Measurements from ENCODE around the gene PRRG3. TPM values are rescaled to one million over a fixed set of nuclear protein-coding genes. Genes with fewer than 3 reads are reported as not detected.
A peak's percentile ranks its signal among the peaks of the same experiment; 100 is the strongest.

Gene PRRG3
- total RNA-seq, 6 donors from 2014 or later, result 0.20 to 4.1 (median 0.21) TPM; not detected in 2

- 39 to 43% methylated on average over 3 to 4 of the region's 4 CpGs for WGBS, 2 donors
- peak; percentile 42 to 54 for ATAC-seq (ENCODE audit: low FRiP score in 2 of 2)
- Histone ChIP-seq H3K27ac (no peak overlapping the region), H3K9me3 (no peaks in the 10 kb centered on the region), H3K27me3 (no peaks in the 10 kb centered on the region), H3K36me3 (no peaks in the 10 kb centered on the region), H3K4me3 (no peak overlapping the region), H3K4me1 (no peaks in the 10 kb centered on the region)
- DNase-seq, result no peak
- TF ChIP-seq CTCF (IDR thresholded peaks at IDR 0.05), result peak; percentile 42 to 71 (median 55)
- no peak for TF ChIP-seq POLR2AphosphoS5 (IDR thresholded peaks at IDR 0.05)
Measured at GRCh38 chrX:151680805-151681204, 14.5 kb upstream of the PRRG3 start.

- Histone ChIP-seq H3K9me3 (no peaks in the 10 kb centered on the region), H3K36me3 (no peaks in the 10 kb centered on the region), H3K4me1 (no peaks in the 10 kb centered on the region), H3K27me3 (no peaks in the 10 kb centered on the region), H3K4me3 (no peak overlapping the region), H3K27ac (no peak overlapping the region)
- TF ChIP-seq CTCF (IDR thresholded peaks at IDR 0.05) (no peak), POLR2A (IDR thresholded peaks at IDR 0.05) (no peak), POLR2AphosphoS5 (IDR thresholded peaks at IDR 0.05) (no peak), EP300 (IDR thresholded peaks at IDR 0.05) (no peak)
- ATAC-seq (ENCODE audit: low FRiP score in 2 of 2), result no peak
- no peak for DNase-seq
Measured at GRCh38 chrX:151687635-151688034, 7.6 kb upstream of the PRRG3 start.

- no peaks in the 10 kb centered on the region for H3K4me1 ChIP-seq
- ATAC-seq (ENCODE audit: low FRiP score in 2 of 2) (no peak), DNase-seq (no peak)
- H3K9me3 ChIP-seq, result no peaks in the 10 kb centered on the region
- H3K27ac ChIP-seq, result no peak overlapping the region
- TF ChIP-seq CTCF (IDR thresholded peaks at IDR 0.05) (no peak), POLR2AphosphoS5 (IDR thresholded peaks at IDR 0.05) (no peak), EP300 (IDR thresholded peaks at IDR 0.05) (no peak), POLR2A (IDR thresholded peaks at IDR 0.05) (no peak)
- no peaks in the 10 kb centered on the region for H3K27me3 ChIP-seq
- no peak overlapping the region for H3K4me3 ChIP-seq
- H3K36me3 ChIP-seq, result no peaks in the 10 kb centered on the region
Measured at GRCh38 chrX:151688695-151689094, 6.6 kb upstream of the PRRG3 start.

- ATAC-seq (ENCODE audit: low FRiP score in 2 of 2), result no peak
- Histone ChIP-seq H3K36me3 (no peaks in the 10 kb centered on the region), H3K4me1 (peaks cover 0 to 10% (median 0%) of the 10 kb centered on the region in 4 donors), H3K9me3 (no peaks in the 10 kb centered on the region), H3K27ac (no peak overlapping the region), H3K27me3 (peaks cover 0 to 5% (median 0%) of the 10 kb centered on the region in 4 donors), H3K4me3 (no peak overlapping the region)
- WGBS, 2 donors, result 88 to 92% methylated on average over 2 to 6 of the region's 6 CpGs
- peak in 1 of 2 donors; percentile 16 for DNase-seq
- TF ChIP-seq POLR2AphosphoS5 (IDR thresholded peaks at IDR 0.05) (no peak), CTCF (IDR thresholded peaks at IDR 0.05) (no peak), EP300 (IDR thresholded peaks at IDR 0.05) (no peak), POLR2A (IDR thresholded peaks at IDR 0.05) (no peak)
Measured at GRCh38 chrX:151692825-151693224, 2.4 kb upstream of the PRRG3 start.

- TF ChIP-seq EP300 (IDR thresholded peaks at IDR 0.05) (no peak), POLR2AphosphoS5 (IDR thresholded peaks at IDR 0.05) (no peak), CTCF (IDR thresholded peaks at IDR 0.05) (no peak), POLR2A (IDR thresholded peaks at IDR 0.05) (no peak)
- Histone ChIP-seq H3K4me3 (no peak overlapping the region), H3K36me3 (no peaks in the 10 kb centered on the region), H3K27me3 (peaks cover 0 to 5% (median 0%) of the 10 kb centered on the region in 4 donors), H3K9me3 (no peaks in the 10 kb centered on the region), H3K4me1 (peaks cover 0 to 10% (median 0%) of the 10 kb centered on the region in 4 donors), H3K27ac (no peak overlapping the region)
- no peak for ATAC-seq (ENCODE audit: low FRiP score in 2 of 2)
- peak in 1 of 2 donors; percentile 0 for DNase-seq
- WGBS, 2 donors, result 74 to 90% methylated on average over 7 to 12 of the region's 12 CpGs
Measured at GRCh38 chrX:151694121-151694520, 1.1 kb upstream of the PRRG3 start.

Measured in upper lobe of left lung (tissue), 6 donors.